Measurements from ENCODE around the gene JAZF1. TPM values are rescaled to one million over a fixed set of nuclear protein-coding genes. Genes with fewer than 3 reads are reported as not detected.

The JAZF1 gene
- total and polyA plus RNA-seq, 9 of the 15 experiments (the other 6 are each of a cell fraction or from before 2014, with no cell fraction given), result 0.04 to 0.64 (median 0.11) TPM; not detected in 3

- no peak overlapping the region for H3K9ac ChIP-seq (ENCODE audit: insufficient read depth in 1 of 2, low read depth in 2 of 2, low read length in 2 of 2)
- BruUV-seq (replicated peaks), result no TSS peak
- no peaks in the 10 kb centered on the region for H4K20me1 ChIP-seq (replicated peaks; ENCODE audit: control insufficient read depth, insufficient read depth, low read length)
- intact Hi-C loops (cut with micrococcal nuclease) (no loop called here), in situ Hi-C loops (cut with MboI) (no loop called here)
- H3K4me1 ChIP-seq (replicated peaks in 1 of 2; ENCODE audit: control insufficient read depth in 2 of 2, insufficient read depth in 2 of 2, low read length in 2 of 2), result no peaks in the 10 kb centered on the region
- DNase-seq (ENCODE audit: extremely low read depth in 1 of 4, low spot score in 3 of 4) (no peak), ATAC-seq (no peak), FAIRE-seq (no peak)
- no peak overlapping the region for H3K4me3 ChIP-seq
- POLR2A ChIA-PET, result no interaction called here
- no peaks in the 10 kb centered on the region for H3K36me3 ChIP-seq (ENCODE audit: control insufficient read depth, insufficient read depth, low read length)
- H3K4me2 ChIP-seq (ENCODE audit: insufficient read depth, low read length), result no peak overlapping the region
- H3K79me2 ChIP-seq (ENCODE audit: control insufficient read depth, insufficient read depth, low read length), result no peaks in the 10 kb centered on the region
- no peak for TF ChIP-seq HOMEZ (CRISPR knock-in tag; IDR thresholded peaks at IDR 0.05)
- TF ChIP-seq RBM34 (IDR thresholded peaks at IDR 0.05; ENCODE audit: borderline replicate concordance, insufficient read depth, low read length), result no peak
- TF ChIP-seq ZEB2 (IDR thresholded peaks at IDR 0.05), result no peak
- TF ChIP-seq ZC3H4 (CRISPR knock-in tag; IDR thresholded peaks at IDR 0.05; ENCODE audit: borderline replicate concordance), result no peak
- TF ChIP-seq SIX5 (IDR thresholded peaks at IDR 0.05; ENCODE audit: borderline replicate concordance in 1 of 2, insufficient read depth in 1 of 2, low read depth in 1 of 2, low read length in 2 of 2), result no peak
- no peak for TF ChIP-seq ZNF780A (CRISPR knock-in tag; IDR thresholded peaks at IDR 0.05)
- TF ChIP-seq CREB3 (tag; conservative IDR thresholded peaks at IDR 0.05; ENCODE audit: low read depth), result no peak
- TF ChIP-seq BCL6 (CRISPR knock-in tag; IDR thresholded peaks at IDR 0.05), result no peak
- no peak for TF ChIP-seq CREM (IDR thresholded peaks at IDR 0.05; ENCODE audit: low read depth)
- no peak for TF ChIP-seq HNRNPL (IDR thresholded peaks at IDR 0.05; ENCODE audit: low read depth, low read length)
- TF ChIP-seq BCLAF1 (IDR thresholded peaks at IDR 0.05; ENCODE audit: borderline replicate concordance in 1 of 2, control insufficient read depth in 1 of 2, low read depth in 2 of 2, low read length in 1 of 2), result no peak
- no peak for TF ChIP-seq SNRNP70 (optimal IDR thresholded peaks at IDR 0.05; ENCODE audit: low read depth, low read length)
- TF ChIP-seq CLOCK (CRISPR knock-in tag; IDR thresholded peaks at IDR 0.05; ENCODE audit: borderline replicate concordance), result no peak
- no peak for TF ChIP-seq PPARD (CRISPR knock-in tag; IDR thresholded peaks at IDR 0.05)
- H3K27ac ChIP-seq (ENCODE audit: extremely low read depth, low read depth, low read length), result no peak overlapping the region
- H3K9me3 ChIP-seq (replicated peaks; ENCODE audit: control insufficient read depth, insufficient read depth, low read depth, low read length), result no peaks in the 10 kb centered on the region
- CTCF ChIA-PET (ENCODE audit: low intra/inter-chr PET ratio), result no interaction called here
- no peaks in the 10 kb centered on the region for H3K9me1 ChIP-seq (ENCODE audit: control insufficient read depth, insufficient read depth, low read length)
- WGBS (ENCODE audit: insufficient coverage, low coverage, missing lambda C conversion rate), result 6% methylated on average over 2 of the region's 2 CpGs
- H2AFZ ChIP-seq (ENCODE audit: low read depth, low read length), result no peak overlapping the region
- H3K27me3 ChIP-seq (ENCODE audit: control insufficient read depth in 2 of 2, insufficient read depth in 2 of 2, low read length in 2 of 2), result peaks cover 2 to 4% of the 10 kb centered on the region in 2 experiments; a peak in 2 of 5 replicates
These were observed 47.8 kb upstream of the JAZF1 start for GRCh38 chr7:28228396-28228795.

Measured in K562 (cell line).